EH (cell line): Measurements from ENCODE around the gene KCNIP1.
A peak's percentile ranks its signal among the peaks of the same experiment; 100 is the strongest.

Experiments
- DNase-seq: peaks from one replicate; pipeline ENCODE4 v3.0.0-alpha.2; 2015; ENCODE audit warnings: low read depth

Gene KCNIP1

DNA sequence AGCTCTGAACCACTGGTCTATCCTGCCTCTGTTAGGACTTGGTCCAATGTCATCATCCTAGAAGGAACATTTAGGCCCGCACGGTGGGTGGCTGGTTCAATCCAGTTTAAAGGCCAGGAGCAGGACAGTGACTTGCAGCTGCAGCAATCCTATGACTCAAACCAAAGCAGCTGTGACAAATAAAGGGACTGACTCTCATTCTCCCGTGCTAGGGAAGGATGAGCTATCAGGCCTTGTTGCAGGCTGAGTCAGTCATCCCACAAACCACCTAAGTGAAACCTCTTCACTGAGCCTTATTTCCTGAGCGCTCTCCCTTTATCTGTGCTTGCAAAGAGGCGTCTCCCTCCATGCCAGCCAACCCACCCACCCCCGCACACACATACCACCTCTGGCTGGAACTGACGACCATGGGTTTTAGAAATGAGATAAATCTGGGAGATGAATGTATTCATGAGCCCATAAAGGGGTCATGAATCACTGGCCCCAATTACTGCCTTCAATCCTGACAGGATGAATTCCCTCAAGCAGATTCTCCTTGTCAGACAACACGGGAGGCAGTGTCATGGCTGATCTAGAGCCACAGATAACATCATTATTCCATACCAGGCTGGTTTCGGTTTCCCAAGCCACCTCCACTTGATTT is 93.4 kb downstream of the KCNIP1 start:
- peak; percentile 86 for DNase-seq

DNA sequence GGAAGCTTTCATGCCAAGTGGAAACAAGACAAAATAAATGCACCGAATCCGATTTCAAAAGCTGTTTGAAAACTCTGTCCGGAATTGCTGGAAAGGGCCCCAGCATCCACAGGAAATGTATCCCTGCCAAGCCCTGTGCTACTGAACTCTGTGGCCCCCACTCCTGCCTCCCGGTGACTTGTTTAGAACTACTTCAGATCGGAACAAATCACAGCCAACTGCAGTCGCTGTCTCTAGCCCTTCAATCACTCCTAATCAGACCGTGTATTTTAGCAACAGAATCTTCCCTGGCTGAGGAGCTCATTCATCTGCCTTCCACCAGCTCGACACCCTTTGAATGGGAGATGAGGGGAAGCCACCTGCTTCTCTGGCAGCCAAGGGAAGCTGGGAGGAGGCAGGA is 94.1 kb downstream of the KCNIP1 start:
- peak; percentile 29 for DNase-seq

DNA sequence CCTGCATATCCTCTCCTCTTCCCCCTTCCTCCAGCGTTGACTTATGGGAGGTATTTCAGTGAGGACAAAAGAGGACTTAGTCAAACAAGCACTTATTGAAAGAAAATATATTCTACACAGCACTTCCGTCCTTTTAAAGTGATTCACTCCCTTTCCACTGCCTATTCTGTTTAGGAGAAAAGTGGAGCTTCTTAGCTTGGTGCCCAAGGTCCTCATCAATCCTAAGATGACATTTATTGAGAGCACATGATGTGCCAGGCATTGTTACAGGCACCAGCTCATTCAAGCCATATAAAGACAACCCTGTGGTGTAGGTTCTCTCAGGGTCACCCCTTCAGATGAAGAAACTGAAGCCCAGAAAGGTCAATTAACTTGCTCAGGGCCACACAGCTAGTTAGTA is 95.9 kb downstream of the KCNIP1 start:
- no peak for DNase-seq

DNA sequence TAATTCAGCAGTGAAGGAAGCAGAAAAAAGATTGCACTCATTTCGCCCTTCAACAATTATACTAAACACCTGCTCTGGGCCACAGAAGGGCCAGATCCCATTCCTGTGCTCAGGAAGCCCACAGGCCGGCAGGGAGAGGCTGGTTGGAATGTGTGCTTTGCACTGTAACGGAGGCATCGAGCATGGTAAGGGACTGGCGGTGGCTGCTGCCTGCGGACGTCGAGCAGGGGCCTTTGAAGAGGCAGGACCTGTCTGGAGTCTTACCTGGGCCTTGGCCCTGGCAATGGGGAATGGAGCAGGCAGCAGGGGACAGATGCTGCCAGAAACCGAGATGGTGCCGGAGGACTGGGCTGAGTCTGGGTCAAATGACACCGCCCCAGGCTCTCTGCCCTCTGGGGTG is 97.8 kb downstream of the KCNIP1 start:
- DNase-seq, result no peak

DNA sequence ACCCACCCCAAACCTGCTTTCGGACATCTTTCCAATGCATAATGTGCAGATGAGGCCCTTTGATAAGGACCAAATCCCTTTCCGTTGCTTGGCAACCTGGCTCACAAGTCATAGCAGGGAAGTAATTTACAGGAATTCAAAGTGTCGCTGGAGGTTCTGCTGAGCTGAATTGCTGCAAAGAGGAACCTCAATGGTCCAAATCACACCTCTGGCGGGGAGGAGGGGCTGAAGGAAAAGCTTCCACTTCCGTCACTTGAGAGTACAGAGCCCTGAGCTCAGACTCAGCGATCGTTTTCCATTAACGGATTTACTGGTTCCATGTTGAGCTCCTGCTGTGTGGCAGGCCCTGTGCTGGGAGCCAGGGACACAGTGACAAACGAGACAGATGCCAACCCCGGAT is 99.3 kb downstream of the KCNIP1 start:
- DNase-seq, result no peak

DNA sequence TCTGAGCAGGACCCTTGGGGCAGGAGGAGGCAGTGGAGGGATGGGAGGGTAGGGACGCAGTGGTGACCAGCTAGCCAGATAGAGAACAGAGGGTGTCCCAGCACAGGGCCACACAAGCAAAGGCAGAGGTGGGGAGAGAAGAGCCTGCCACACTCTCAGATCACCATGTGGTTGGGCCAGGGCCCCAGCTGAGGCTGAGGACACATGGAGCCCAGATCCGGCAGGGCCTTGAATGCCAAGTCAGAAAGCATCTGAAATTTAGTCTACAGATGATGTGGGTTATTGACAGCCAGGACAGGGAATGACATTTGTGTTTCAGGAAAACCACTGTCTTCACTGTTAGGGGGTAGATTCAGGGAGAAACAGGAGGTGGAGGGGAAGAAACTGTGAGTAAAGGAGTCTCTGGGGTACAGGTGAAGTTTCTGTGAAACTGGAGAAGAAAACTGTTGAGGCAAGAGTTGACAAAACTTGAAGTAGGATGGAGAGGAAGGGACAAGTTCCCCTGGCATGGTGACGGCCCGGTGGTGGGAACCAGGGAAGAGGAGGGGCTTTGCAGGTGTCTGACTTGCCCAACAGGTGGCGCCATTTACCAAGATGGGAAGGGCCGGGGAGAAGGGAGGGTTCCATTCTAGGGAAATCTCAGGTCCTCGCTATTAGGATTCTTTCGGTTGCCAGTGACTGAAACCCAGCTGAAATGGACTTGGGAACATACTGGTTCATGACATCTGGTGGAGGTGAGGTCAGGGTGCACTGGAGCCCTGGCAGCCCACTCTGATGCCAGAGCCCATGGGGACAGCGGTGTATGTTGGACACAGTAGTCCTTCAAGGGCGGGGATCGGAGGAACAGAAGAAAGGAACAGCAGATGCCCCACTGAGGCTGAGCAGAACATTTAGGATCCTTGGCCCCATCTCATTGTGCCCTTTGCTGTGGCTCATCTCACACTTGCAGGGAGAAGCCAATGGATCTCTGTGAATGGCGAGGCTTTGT is 100.1 kb downstream of the KCNIP1 start:
- DNase-seq, result peak; percentile 49

DNA sequence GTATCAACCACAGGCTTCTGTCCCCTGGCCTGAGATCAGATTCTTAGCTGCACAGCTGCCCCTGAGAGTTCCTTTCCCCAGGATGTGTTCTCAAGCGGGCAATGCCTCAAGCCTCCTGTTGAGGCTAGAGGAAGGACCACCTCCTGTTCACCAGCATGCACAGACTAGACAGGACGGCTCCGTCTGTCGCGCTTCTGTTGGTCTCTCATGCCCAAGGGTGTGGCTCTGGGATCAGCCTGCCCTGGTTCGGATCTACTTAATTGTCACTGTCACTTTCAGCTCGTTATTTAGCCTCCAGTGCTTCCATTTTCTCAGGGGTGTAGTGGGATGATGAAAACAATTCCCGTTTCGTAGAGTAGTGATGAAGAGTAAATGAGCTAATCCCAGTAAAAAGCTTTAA is 103.1 kb downstream of the KCNIP1 start:
- no peak for DNase-seq

DNA sequence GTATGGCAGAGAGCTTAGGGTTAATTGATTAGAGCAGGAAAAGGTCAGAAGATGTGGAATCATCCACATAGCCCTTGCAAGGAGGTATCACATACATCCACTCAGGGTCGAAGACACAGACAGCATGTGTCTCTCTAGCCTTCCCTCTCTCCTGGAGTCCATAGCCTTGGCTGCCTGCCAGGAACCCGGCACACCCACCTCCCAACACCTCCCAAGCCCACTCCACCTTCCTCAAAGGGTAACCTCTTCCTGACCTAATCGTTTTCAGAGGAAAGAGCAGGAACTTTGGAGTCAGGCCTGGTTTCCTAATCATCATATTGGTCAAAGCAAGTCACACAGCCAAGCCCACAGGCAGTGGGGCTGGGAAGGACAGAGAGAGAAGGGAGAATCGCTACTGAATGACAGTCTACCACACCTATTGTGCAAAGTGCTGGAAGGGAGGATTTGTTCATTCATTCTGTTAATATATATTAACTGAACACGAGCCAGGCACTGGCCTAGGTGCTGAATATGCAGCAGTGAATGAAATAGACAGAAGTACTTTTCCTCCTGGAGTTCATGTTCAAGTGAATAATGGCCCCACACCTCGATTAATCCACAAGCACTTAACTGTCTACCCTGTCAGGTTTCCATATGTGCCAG is 107.8 kb downstream of the KCNIP1 start:
- DNase-seq, result peak; percentile 13

DNA sequence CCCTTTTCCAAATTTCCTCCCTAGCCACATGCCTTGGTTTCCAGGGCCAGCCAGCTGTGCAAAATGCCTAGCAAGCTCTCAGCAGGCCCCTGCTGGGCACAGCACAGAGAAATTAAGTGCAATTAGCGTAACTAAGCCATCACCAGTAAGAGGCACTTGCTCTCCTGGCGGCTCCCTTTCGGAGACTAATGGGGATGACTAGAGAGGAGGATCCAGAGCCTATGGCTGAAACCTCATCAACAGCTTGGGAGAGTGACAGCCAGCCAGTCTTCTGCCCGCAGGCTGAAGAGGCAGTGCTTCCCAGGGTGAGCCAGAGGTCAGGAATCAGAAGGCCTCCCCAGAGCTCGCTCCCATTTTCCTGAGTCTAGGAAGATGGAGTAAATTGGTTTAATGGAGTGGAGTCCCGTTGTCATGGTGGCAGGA is 108.4 kb downstream of the KCNIP1 start:
- no peak for DNase-seq

DNA sequence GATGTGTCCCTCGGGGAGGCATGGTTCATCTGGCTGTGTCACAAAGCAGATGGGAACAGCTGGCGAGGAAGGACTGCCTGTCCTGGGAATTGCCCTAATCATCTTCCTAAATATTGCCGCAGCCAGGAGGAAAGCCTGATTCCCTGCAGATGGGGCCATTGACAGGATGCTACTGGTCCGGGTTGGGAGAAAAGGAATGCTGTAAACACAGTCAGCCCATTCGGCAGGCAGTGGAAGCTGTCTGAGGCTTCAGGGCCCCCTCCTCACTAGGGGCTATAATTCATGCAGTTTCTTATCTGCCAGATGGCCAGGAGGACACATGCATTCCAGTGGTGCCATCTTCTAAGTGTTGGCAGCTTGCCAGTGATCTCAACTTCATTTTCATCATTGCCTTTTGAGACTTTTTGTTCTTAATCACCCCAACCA is 110.3 kb downstream of the KCNIP1 start:
- DNase-seq, result no peak

DNA sequence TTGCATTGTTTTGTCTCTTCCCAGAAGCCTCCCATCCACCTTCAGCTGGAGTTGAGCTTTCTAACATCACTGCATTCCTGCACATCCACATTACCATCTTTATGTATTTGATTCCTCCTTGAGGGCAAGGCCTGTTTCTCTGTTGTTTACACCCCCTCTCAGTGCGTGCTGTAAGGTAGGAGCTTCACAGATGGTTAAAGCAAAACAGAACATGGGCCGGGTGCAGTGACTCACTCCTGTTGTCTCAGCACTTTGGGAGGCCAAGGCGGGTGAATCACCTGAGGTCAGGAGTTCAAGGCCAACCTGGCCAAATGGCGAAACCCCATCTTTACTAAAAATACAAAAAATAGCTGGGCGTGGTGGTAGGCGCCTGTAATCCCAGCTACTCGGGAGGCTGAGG is 110.9 kb downstream of the KCNIP1 start:
- DNase-seq, result no peak

DNA sequence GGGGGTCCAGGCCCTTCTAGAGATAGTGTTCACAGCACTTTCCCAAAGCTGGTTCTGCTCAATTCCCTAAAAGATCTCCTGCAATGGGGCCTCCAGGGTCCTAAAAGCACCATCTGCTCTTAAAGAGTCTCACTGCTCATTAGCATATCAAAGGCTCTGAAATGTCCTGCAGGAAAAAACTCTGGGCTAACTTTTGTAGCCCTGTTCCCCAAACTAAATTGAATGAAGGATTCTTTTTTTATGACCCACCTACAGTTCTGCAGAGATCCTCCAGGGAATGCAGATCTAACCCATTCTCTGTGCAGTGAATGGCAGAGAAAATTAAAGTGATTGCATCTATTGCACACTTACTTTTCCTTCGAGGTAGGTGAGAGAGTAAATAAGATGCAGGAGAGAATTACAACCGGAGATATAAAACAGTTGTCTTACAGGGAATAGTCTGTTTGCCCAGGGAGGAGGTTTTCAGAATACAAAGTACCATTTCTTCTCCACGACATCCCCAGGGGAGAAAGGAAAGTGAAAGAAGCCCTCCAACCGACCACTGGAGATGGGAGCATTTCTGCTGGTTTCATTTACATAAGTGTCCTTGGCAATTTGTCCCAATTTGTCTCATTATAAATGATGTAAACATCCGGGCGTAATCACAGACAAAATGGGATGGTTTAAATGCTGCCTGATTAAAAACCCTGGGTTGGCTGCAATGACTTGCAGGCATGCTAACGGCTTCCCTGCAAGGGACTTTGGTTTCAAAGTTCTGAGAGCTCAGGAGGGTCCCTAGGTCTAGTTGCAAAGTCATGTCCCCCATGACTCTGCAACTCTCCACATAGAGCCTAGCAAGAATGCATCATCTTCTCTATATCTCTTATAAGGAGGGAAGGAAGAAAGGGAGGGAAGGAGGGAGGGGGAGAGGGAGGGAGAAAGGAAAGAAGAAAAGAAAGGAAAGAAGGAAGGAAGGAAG is 114.0 kb downstream of the KCNIP1 start:
- DNase-seq, result no peak

DNA sequence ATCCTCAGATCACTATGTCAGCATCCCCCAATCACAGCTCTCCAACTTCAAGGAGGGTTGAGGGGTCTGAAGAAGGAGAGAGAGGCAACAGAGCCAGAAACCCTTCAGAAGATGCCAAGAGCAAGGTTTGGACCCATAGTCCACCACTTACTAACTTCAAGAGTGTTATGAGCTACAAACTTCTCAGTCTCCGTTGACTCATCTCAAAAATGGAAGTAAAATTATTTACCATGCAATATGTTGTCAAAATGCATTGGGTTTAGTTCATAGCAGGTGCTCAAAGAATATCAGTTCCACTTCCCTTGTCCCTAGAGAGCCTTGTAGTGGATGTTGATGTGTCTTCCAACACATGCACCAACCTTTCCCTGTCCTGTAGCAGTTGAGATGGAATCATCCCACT is 116.0 kb downstream of the KCNIP1 start:
- DNase-seq, result no peak

DNA sequence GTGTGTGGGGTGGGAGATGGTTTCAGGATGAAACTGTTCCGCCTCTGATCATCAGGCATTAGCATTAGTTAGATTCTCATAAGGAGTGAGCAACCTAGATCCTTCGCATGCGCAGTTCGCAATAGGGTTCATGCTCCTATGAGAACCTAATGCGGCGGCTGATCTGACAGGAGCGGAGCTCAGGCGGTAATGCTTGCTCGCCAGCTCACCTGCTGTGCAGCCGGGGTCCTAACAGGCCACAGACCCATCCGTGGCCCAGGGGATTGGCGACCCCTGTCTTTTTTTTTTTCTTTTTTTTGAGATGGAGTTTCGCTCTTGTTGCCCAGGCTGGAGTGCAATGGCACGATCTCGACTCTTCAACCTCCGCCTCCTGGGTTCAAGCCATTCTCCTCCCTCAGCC is 119.1 kb downstream of the KCNIP1 start:
- DNase-seq, result no peak

DNA sequence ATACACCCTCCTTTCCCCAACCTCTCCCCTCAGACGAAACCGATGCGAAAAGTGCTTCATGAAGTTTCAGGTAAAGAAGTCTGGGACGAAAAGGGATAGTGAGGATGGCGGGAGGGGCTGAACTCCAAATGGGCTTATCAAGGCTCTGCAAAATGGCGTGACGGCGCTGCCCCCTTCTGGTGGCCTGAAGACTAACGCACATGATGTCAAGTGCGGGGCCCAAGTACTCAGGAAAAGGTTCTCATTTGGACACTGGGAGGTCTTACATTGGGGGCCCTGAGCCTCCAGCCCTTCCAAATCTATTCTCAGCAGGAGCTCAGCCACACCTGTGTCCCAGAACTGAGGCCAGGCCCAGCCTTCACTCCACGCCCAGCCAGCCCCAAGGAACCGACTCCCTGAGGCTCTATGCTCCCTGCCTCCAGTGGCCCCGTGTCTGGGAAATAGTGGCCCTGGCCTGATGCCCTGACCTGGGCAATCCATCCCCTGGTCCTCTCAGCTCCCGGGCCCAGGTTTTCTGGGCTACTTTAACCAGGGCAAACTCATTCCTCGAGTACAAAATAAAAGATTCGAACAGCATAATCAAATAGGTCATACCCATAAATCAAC is 119.9 kb downstream of the KCNIP1 start:
- peak; percentile 64 for DNase-seq

DNA sequence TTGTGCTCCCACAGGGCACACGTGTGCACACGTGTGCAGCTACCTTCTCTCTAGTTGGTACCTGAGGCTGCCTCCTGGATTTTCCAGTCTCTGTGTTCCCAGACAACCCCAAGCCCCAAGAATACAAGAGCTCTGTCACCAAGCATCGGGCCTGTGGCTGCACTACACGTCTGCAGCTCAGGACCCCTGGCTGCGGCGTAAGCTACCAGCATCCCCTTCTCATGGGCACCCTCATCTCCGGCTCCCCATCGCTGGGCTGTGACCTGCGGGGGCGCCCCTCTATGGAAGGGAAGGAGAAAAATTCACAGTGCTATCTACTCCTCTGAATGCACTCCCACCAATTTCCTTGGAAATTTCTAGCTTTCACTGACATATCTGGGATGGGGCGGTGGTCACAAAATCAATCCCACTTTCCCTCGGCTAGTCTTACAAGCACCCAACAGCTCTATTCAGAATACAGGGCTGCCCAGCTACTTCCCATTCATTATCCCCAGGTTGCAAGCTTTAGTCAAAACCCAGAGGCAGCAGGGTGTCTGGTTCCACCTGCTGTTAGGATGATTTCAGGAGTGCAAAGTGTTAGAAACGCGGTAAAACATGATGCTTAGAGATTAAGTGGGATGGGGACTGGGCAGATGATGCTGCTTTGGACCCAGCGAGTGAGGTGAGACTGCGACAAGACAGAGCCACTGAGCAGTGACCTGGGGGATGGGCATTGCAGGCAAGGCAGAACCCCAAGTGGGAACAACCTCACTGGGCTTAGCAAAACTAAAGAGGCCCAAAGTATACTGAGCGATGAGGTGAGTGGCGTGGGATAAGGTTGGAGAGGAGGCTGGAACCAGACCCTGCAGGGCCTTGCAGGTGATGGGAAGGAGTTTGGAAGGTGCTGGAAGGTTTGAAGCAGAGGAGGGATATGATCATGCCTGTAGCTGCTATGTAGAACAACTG is 121.7 kb downstream of the KCNIP1 start:
- no peak for DNase-seq

DNA sequence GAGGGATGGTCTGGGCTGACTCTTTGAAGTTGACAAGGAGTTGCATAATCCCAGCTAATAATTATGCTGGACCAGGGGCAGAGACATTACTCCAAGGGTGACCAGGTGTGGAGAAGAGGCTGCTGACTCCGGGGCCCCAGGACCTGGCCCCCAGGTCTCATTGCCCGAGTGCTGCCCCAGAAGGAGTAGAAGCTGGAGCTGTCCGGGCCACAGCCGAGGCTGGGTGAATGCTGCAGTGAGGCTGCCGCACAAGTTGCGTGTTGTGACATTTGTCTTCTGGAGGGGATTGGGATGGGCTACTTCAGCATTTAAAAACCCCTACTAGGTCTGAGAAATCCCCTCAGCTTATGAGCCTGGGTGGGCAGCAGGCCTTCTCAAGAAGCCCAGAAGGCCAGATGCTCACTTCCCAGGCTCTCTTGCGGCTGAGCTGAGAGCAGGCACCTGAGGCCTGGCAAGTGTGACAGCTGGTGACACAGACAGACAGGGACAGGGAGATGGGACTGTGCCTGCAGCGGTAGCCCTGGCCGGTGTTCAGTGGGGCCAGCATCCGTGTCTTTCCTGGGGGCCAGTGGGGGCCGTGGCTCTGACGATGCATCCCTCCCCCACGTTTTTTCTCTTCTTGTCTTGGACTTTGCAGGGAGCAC is 122.8 kb downstream of the KCNIP1 start:
- DNase-seq, result no peak

DNA sequence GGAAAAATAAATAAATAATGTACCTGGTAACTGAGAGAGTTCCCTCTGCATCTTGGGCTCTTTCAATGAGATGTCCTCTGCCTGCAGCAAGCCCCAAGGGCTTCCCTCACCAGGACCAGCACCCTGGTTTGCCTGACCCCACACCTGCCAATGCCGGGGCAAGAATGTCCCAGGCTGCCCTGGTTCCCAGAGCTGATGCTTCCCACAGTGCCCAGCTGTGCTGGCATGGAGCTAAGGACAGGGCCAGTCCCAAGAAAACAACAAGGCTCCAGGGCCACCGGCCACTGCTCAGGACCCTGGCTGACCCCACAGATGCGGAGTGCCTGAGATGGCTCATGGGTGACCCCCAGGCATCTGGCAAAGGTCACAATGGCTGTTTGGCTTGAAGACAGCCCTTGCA is 123.5 kb downstream of the KCNIP1 start:
- no peak for DNase-seq

DNA sequence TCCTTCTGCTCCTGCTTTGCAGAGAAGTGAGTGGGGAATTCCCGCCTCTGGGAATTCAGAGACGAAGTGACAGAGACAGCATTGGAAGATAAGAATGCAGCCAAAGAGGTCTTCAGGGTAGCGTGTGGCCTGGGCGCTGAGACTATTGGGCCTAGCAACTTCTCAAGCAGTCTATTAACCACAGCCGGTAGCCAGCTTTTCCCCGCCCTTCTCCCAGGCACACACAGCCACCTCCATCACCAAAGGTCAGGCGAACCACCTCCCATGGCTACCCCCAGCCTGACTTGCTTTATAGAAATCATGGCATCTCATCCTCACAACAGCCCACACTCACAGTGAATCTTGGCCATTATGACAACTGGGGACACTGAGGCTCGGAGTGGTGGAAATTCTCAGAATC is 124.2 kb downstream of the KCNIP1 start:
- DNase-seq, result no peak
